Lung (tissue), 12 donors: ENCODE results near the gene TPM2. TPM values are rescaled to one million over a fixed set of nuclear protein-coding genes. Genes with fewer than 3 reads are reported as not detected.
A peak's percentile ranks its signal among the peaks of the same experiment; 100 is the strongest.

Experiments
- ATAC-seq: fragments of 200-7000 bp; cut with Tn5 transposase; one replicate; pipeline ENCODE4 v1.9.1; 2020; ENCODE audit warnings: moderate number of reproducible peaks; ENCODE audit not compliant: insufficient read depth, low FRiP score
- DNase-seq, 3 donors: peaks; one replicate each; pipeline ENCODE4 v3.0.0-alpha.2; 2013 to 2017
- H3K27ac ChIP-seq, 2 donors: one replicate each; pipeline ENCODE4 v1.5.1; 2013; ENCODE audit warnings: mild to moderate bottlenecking in 2 of 2, moderate library complexity in 2 of 2, control low read depth in 1 of 2, inconsistent platforms in 1 of 2, low read depth in 1 of 2, low read length in 1 of 2
- H3K27me3 ChIP-seq, 3 donors: one replicate each; pipeline ENCODE4 v1.5.1; 2013; ENCODE audit warnings: low read length in 2 of 3; ENCODE audit not compliant: control insufficient read depth in 3 of 3, insufficient read depth in 3 of 3
- H3K36me3 ChIP-seq, 4 donors: one replicate each; pipeline ENCODE4 v1.5.1; 2013; ENCODE audit warnings: low read length in 4 of 4, mild to moderate bottlenecking in 1 of 4, moderate library complexity in 1 of 4; ENCODE audit not compliant: control insufficient read depth in 4 of 4, insufficient read depth in 4 of 4
- H3K4me1 ChIP-seq, 5 donors: one replicate each; pipeline ENCODE4 v1.5.1; 2013; ENCODE audit warnings: low read length in 5 of 5, mild to moderate bottlenecking in 2 of 5, moderate library complexity in 1 of 5; ENCODE audit not compliant: control insufficient read depth in 5 of 5, insufficient read depth in 5 of 5
- H3K4me3 ChIP-seq: one replicate; pipeline ENCODE4 v1.5.1; 2013; ENCODE audit warnings: mild to moderate bottlenecking, control low read depth, moderate library complexity
- H3K9ac ChIP-seq, 2 donors: one replicate each; pipeline ENCODE4 v1.5.1; 2013; ENCODE audit warnings: low read length in 2 of 2, control low read depth in 1 of 2; ENCODE audit not compliant: insufficient read depth in 1 of 2
- H3K9me3 ChIP-seq, 4 donors: one replicate each; pipeline ENCODE4 v1.5.1; 2013; ENCODE audit warnings: low read length in 3 of 4, mild to moderate bottlenecking in 1 of 4, moderate library complexity in 1 of 4; ENCODE audit not compliant: control insufficient read depth in 4 of 4, insufficient read depth in 3 of 4
- whole genome bisulfite sequencing, 2 donors: extraction: QIAGEN DNeasy Blood & Tissue Kit; methylation state at CpG; one replicate each; pipeline ENCODE4 v1.1.7; 2013; 5-methylcytosine and 5-hydroxymethylcytosine counted together
- polyA plus RNA-seq, 2 donors: library from polyadenylated mRNA; stranded (reverse); fragments of 200-250 nt; gene quantifications; one replicate each; pipeline ENCODE4 v1.2.1, GENCODE V29; 2013
- total RNA-seq, 2 donors: library from RNA; depleted of rRNA in 1 of 2; stranded (reverse); fragments of >200 nt in 1 of 2; gene quantifications; one replicate each; pipeline ENCODE4 v1.2.1, GENCODE V29; 2014 to 2021
- TF ChIP-seq, protein P1 (sequence below): IDR thresholded peaks from 2 replicates; pipeline ENCODE4 v1.5.1; 2012; ENCODE audit warnings: mild to moderate bottlenecking; ENCODE audit errors: control extremely low read depth, extremely low read depth
- donor health status: control.
- donor health status: control.
- donor health status: Bipolar disorder and iron deficiency.
- donor health status: healthy.
- donor health status: DM: yes; HTN: yes; CAD: no.

The TPM2 gene
- total and polyA plus RNA-seq, 4 donors: 96.0 to 494 (median 209) TPM

GRCh38 chr9:35687972-35688557 is 1.7 kb downstream of the TPM2 start:
- Histone ChIP-seq H3K9me3 (no peaks in the 10 kb centered on the region), H3K27ac (peak overlapping the region; percentile 58 to 91), H3K4me3 (peak overlapping the region; percentile 47), H3K9ac (peak overlapping the region in 1 of 2 donors; percentile 57), H3K36me3 (peaks cover 4 to 20% (median 11%) of the 10 kb centered on the region in 4 donors), H3K27me3 (no peaks in the 10 kb centered on the region), H3K4me1 (peaks cover 6 to 30% (median 11%) of the 10 kb centered on the region in 5 donors)
- DNase-seq (no peak), ATAC-seq (no peak)
- TF ChIP-seq, protein P1, sequence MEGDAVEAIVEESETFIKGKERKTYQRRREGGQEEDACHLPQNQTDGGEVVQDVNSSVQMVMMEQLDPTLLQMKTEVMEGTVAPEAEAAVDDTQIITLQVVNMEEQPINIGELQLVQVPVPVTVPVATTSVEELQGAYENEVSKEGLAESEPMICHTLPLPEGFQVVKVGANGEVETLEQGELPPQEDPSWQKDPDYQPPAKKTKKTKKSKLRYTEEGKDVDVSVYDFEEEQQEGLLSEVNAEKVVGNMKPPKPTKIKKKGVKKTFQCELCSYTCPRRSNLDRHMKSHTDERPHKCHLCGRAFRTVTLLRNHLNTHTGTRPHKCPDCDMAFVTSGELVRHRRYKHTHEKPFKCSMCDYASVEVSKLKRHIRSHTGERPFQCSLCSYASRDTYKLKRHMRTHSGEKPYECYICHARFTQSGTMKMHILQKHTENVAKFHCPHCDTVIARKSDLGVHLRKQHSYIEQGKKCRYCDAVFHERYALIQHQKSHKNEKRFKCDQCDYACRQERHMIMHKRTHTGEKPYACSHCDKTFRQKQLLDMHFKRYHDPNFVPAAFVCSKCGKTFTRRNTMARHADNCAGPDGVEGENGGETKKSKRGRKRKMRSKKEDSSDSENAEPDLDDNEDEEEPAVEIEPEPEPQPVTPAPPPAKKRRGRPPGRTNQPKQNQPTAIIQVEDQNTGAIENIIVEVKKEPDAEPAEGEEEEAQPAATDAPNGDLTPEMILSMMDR: no peak
- 81 to 90% methylated on average over 2 of the region's 2 CpGs for WGBS, 2 donors

DNA sequence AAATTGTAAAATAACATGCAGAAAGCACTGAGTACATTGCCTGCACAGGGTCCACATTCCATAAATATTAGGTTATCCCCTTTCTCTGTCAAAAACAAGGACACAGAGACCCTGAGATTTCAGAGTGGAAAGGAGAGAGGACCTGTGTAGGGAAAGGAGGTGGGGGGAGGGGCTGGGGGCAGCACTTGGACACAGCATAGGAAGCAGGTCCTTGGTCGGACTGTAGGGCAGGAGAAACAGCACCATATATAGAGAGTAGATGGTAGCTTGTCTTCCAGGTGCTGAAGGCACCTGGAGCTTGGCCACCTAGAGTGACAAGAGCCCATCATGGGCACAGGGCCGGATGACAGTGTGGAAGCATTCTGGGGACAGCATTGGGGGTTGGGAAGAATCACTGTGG is 2.4 kb downstream of the TPM2 start:
- ATAC-seq: no peak
- peak overlapping the region; percentile 23 for H3K4me3 ChIP-seq
- TF ChIP-seq, protein P1: no peak
- no peaks in the 10 kb centered on the region for H3K27me3 ChIP-seq
- no peak for DNase-seq
- H3K27ac ChIP-seq: peak overlapping the region; percentile 16 to 91
- peaks cover 8 to 22% (median 11%) of the 10 kb centered on the region in 4 donors for H3K36me3 ChIP-seq
- H3K9me3 ChIP-seq: no peaks in the 10 kb centered on the region
- peaks cover 6 to 30% (median 11%) of the 10 kb centered on the region in 5 donors for H3K4me1 ChIP-seq
- no peak overlapping the region for H3K9ac ChIP-seq
- 79 to 94% methylated on average over 2 of the region's 2 CpGs for WGBS, 2 donors

- Histone ChIP-seq H3K9me3 (no peaks in the 10 kb centered on the region), H3K9ac (peak overlapping the region in 1 of 2 donors; percentile 3), H3K27me3 (no peaks in the 10 kb centered on the region), H3K36me3 (peaks cover 8 to 24% (median 12%) of the 10 kb centered on the region in 4 donors), H3K27ac (peak overlapping the region in 1 of 2 donors; percentile 79), H3K4me3 (no peak overlapping the region), H3K4me1 (peaks cover 6 to 30% (median 11%) of the 10 kb centered on the region in 5 donors)
- WGBS, 2 donors: 77 to 83% methylated on average over 11 of the region's 11 CpGs
- DNase-seq (peak in 1 of 3 donors; percentile 59), ATAC-seq (no peak)
- TF ChIP-seq, protein P1: no peak
Measured at GRCh38 chr9:35686222-35687203, 3.2 kb downstream of the TPM2 start.
